Activated CD4-positive, CD25-positive, alpha-beta regulatory T cell (primary cell): ENCODE data around the gene TRAPPC2L.
"Not testable (repeated sequence)": the region's sequence is repeated elsewhere in the genome, so short reads cannot be mapped to it uniquely, and the experiment has no call there.

Source experiments
- DNase-seq, 4 experiments: peaks; one replicate each; lab custom pipeline; 2025; lab: John Stamatoyannopoulos, UW

The TRAPPC2L gene

GRCh38 chr16:88819126-88819525, 37.8 kb upstream of the TRAPPC2L start:
- no peak for DNase-seq

- DNase-seq, result no peak
Measured at GRCh38 chr16:88820385-88821025, 36.4 kb upstream of the TRAPPC2L start.

GRCh38 chr16:88821168-88821850, 35.6 kb upstream of the TRAPPC2L start:
- no peak for DNase-seq

- DNase-seq, result no peak
Measured at GRCh38 chr16:88822281-88823040, 34.5 kb upstream of the TRAPPC2L start.

- DNase-seq, result not testable (repeated sequence)
Measured at GRCh38 chr16:88823646-88824045, 33.3 kb upstream of the TRAPPC2L start.

- no peak for DNase-seq
Measured at GRCh38 chr16:88824256-88825077, 32.5 kb upstream of the TRAPPC2L start.

- DNase-seq, result no peak
Measured at GRCh38 chr16:88825146-88825545, 31.8 kb upstream of the TRAPPC2L start.

- no peak for DNase-seq
Measured at GRCh38 chr16:88826070-88826840, 30.7 kb upstream of the TRAPPC2L start.

GRCh38 chr16:88827727-88828126, 29.2 kb upstream of the TRAPPC2L start:
- DNase-seq, result no peak

- DNase-seq, result no peak
Measured at GRCh38 chr16:88828711-88829110, 28.2 kb upstream of the TRAPPC2L start.

GRCh38 chr16:88830258-88830657, 26.7 kb upstream of the TRAPPC2L start:
- no peak for DNase-seq

- no peak for DNase-seq
Measured at GRCh38 chr16:88830783-88831182, 26.1 kb upstream of the TRAPPC2L start.

- DNase-seq, result no peak
Measured at GRCh38 chr16:88831838-88832237, 25.1 kb upstream of the TRAPPC2L start.

- no peak for DNase-seq
Measured at GRCh38 chr16:88833086-88833485, 23.8 kb upstream of the TRAPPC2L start.

- DNase-seq, result no peak
Measured at GRCh38 chr16:88834670-88835069, 22.3 kb upstream of the TRAPPC2L start.

- no peak for DNase-seq
Measured at GRCh38 chr16:88835383-88835782, 21.5 kb upstream of the TRAPPC2L start.

GRCh38 chr16:88835818-88836217, 21.1 kb upstream of the TRAPPC2L start:
- DNase-seq, result no peak

- DNase-seq, result no peak
Measured at GRCh38 chr16:88836791-88837190, 20.1 kb upstream of the TRAPPC2L start.

- DNase-seq, result no peak
Measured at GRCh38 chr16:88837806-88838205, 19.1 kb upstream of the TRAPPC2L start.

GRCh38 chr16:88838566-88838965, 18.4 kb upstream of the TRAPPC2L start:
- DNase-seq, result no peak

GRCh38 chr16:88839026-88839529, 17.8 kb upstream of the TRAPPC2L start:
- DNase-seq, result no peak
